ENCODE results near the gene GRIN3A.

DNA sequence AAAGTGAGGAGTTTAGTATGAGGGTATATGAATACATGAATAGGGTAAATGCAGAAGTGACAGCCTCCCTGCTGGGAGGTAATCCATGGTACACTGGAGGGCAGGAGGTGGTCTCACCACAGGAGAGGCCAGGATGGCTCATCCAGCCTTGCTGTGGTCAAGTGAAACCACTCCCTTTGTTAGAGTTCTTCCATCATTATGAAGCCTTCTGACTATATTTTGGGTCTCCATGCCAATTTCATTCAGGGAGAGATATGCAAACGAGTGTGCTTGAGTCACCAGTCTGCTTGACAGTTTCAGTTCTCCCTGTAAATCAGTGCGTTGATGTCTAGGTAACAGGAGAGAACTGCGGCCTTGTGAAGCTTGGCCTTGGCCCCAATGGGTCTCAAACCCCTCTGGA lies 160.1 kb downstream of the GRIN3A start:
- TF ChIP-seq, protein P1, sequence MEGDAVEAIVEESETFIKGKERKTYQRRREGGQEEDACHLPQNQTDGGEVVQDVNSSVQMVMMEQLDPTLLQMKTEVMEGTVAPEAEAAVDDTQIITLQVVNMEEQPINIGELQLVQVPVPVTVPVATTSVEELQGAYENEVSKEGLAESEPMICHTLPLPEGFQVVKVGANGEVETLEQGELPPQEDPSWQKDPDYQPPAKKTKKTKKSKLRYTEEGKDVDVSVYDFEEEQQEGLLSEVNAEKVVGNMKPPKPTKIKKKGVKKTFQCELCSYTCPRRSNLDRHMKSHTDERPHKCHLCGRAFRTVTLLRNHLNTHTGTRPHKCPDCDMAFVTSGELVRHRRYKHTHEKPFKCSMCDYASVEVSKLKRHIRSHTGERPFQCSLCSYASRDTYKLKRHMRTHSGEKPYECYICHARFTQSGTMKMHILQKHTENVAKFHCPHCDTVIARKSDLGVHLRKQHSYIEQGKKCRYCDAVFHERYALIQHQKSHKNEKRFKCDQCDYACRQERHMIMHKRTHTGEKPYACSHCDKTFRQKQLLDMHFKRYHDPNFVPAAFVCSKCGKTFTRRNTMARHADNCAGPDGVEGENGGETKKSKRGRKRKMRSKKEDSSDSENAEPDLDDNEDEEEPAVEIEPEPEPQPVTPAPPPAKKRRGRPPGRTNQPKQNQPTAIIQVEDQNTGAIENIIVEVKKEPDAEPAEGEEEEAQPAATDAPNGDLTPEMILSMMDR (IDR thresholded peaks at IDR 0.05): no peak
- TF ChIP-seq POLR2A (IDR thresholded peaks at IDR 0.05): no peak
